Neural progenitor cell (in vitro differentiated cells): ENCODE results near the gene FOXJ1. TPM values are rescaled to one million over a fixed set of nuclear protein-coding genes. Genes with fewer than 3 reads are reported as not detected.
A peak's percentile ranks its signal among the peaks of the same experiment; 100 is the strongest.

Source experiments
- DNase-seq: peaks from one replicate; pipeline ENCODE4 v3.0.0-alpha.2; 2016; ENCODE audit warnings: low spot score
- H2AFZ ChIP-seq: fragments of 200-600 bp; sonication (generic); replicated peaks from 2 replicates; pipeline ENCODE4 v1.6.1; 2016; ENCODE audit warnings: antibody characterized with exemption
- H3F3A ChIP-seq: fragments of 200-600 bp; sonication (generic); 2 replicates; pipeline ENCODE4 v1.6.1; 2016; ENCODE audit warnings: antibody characterized with exemption, low read depth
- H3K27ac ChIP-seq: fragments of 200-600 bp; sonication (generic); 2 replicates; pipeline ENCODE4 v1.5.1; 2016; ENCODE audit warnings: mild to moderate bottlenecking
- H3K27me3 ChIP-seq: fragments of 200-600 bp; sonication (generic); 2 replicates; pipeline ENCODE4 v1.6.1; 2016; ENCODE audit warnings: mild to moderate bottlenecking, moderate library complexity
- H3K36me3 ChIP-seq: fragments of 200-600 bp; sonication (generic); 2 replicates; pipeline ENCODE4 v1.5.1; 2016
- H3K4me1 ChIP-seq: fragments of 200-600 bp; sonication (generic); 2 replicates; pipeline ENCODE4 v1.6.1; 2016; ENCODE audit warnings: mixed run types
- H3K4me2 ChIP-seq: fragments of 200-600 bp; sonication (generic); 2 replicates; pipeline ENCODE4 v1.6.1; 2016
- H3K4me3 ChIP-seq: fragments of 200-600 bp; sonication (generic); 2 replicates; pipeline ENCODE4 v1.5.1; 2016
- H3K79me2 ChIP-seq: fragments of 200-600 bp; sonication (generic); 2 replicates; pipeline ENCODE4 v1.6.1; 2016; ENCODE audit warnings: low read depth
- H3K9ac ChIP-seq: fragments of 200-600 bp; sonication (generic); 2 replicates; pipeline ENCODE4 v1.6.1; 2016
- H3K9me3 ChIP-seq: fragments of 200-600 bp; sonication (generic); 2 replicates; pipeline ENCODE4 v1.5.1; 2016; ENCODE audit warnings: low read depth
- H4K20me1 ChIP-seq: fragments of 200-600 bp; sonication (generic); 2 replicates; pipeline ENCODE4 v1.6.1; 2016; ENCODE audit warnings: low read depth
- H3K27ac Mint-ChIP-seq: 3 replicates; pipeline ENCODE4 v1.8.0; 2021; ENCODE audit warnings: mixed read lengths
- H3K27me3 Mint-ChIP-seq: 2 replicates; pipeline ENCODE4 v1.8.0; 2022; ENCODE audit warnings: low read depth, mild to moderate bottlenecking, inconsistent platforms, moderate library complexity, mixed read lengths; ENCODE audit not compliant: insufficient read depth
- H3K36me3 Mint-ChIP-seq: 3 replicates; pipeline ENCODE4 v1.8.0; 2021; ENCODE audit warnings: mixed read lengths
- H3K4me1 Mint-ChIP-seq: 3 replicates; pipeline ENCODE4 v1.8.0; 2021; ENCODE audit warnings: mixed read lengths
- H3K4me3 Mint-ChIP-seq: 3 replicates; pipeline ENCODE4 v1.8.0; 2021; ENCODE audit warnings: mild to moderate bottlenecking, moderate library complexity, mixed read lengths
- H3K9me3 Mint-ChIP-seq: 3 replicates; pipeline ENCODE4 v1.8.0; 2020; ENCODE audit warnings: mixed read lengths
- CTCF ChIP-seq: fragments of 200-600 bp; sonication (generic); IDR thresholded peaks from 2 replicates; pipeline ENCODE4 v1.5.1; 2017; ENCODE audit warnings: antibody characterized with exemption, mild to moderate bottlenecking
- EZH2 ChIP-seq: fragments of 200-600 bp; sonication (generic); IDR thresholded peaks from 2 replicates; pipeline ENCODE4 v1.6.1; 2017; ENCODE audit warnings: antibody characterized with exemption, mild to moderate bottlenecking, moderate library complexity
- EZH2phosphoT487 ChIP-seq: fragments of 200-600 bp; sonication (generic); IDR thresholded peaks from 2 replicates; pipeline ENCODE4 v1.6.1; 2017; ENCODE audit warnings: antibody characterized with exemption
- total RNA-seq: library from RNA; depleted of rRNA; stranded (reverse); fragments of >200 nt; gene quantifications from 2 replicates; pipeline ENCODE4 v1.2.3, GENCODE V29; 2015; ENCODE audit warnings: low replicate concordance

FOXJ1 gene
- total RNA-seq, 1 donor from 2014 or later = 0.49 TPM

GRCh38 chr17:76150712-76151622 lies 9.9 kb upstream of the FOXJ1 start:
- Mint-ChIP-seq H3K4me1 (peaks cover 7% of the 10 kb centered on the region), H3K27me3 (peaks cover 5% of the 10 kb centered on the region), H3K9me3 (no peaks in the 10 kb centered on the region), H3K4me3 (no peak overlapping the region), H3K27ac (peak overlapping the region; percentile 18), H3K36me3 (peaks cover 4% of the 10 kb centered on the region)
- Histone ChIP-seq H3K9ac (no peak overlapping the region), H3K4me2 (no peak overlapping the region), H3F3A (no peaks in the 10 kb centered on the region), H3K79me2 (no peaks in the 10 kb centered on the region), H3K27ac (no peak overlapping the region), H3K4me1 (peaks cover 14% of the 10 kb centered on the region), H2AFZ (no peak overlapping the region), H3K4me3 (no peak overlapping the region), H3K27me3 (no peaks in the 10 kb centered on the region), H3K9me3 (no peaks in the 10 kb centered on the region), H3K36me3 (no peaks in the 10 kb centered on the region), H4K20me1 (no peaks in the 10 kb centered on the region)
- no peak for DNase-seq
- no peak for TF ChIP-seq CTCF
- TF ChIP-seq EZH2phosphoT487 = no peak
- TF ChIP-seq EZH2 = no peak

GRCh38 chr17:76149214-76149613 lies 8.2 kb upstream of the FOXJ1 start:
- no peaks in the 10 kb centered on the region for H3K9me3 ChIP-seq
- no peak overlapping the region for H3K27ac ChIP-seq
- H3F3A ChIP-seq = no peaks in the 10 kb centered on the region
- DNase-seq = no peak
- no peaks in the 10 kb centered on the region for H3K36me3 ChIP-seq
- no peak overlapping the region for H2AFZ ChIP-seq
- H3K27me3 ChIP-seq = peaks cover 4% of the 10 kb centered on the region
- H4K20me1 ChIP-seq = no peaks in the 10 kb centered on the region
- TF ChIP-seq EZH2phosphoT487 (no peak), EZH2 (no peak), CTCF (no peak)
- H3K4me3 ChIP-seq = no peak overlapping the region
- peaks cover 14% of the 10 kb centered on the region for H3K4me1 ChIP-seq
- H3K9ac ChIP-seq = no peak overlapping the region
- H3K4me2 ChIP-seq = no peak overlapping the region
- no peak overlapping the region for H3K27ac Mint-ChIP-seq
- no peaks in the 10 kb centered on the region for H3K9me3 Mint-ChIP-seq
- peaks cover 5% of the 10 kb centered on the region for H3K27me3 Mint-ChIP-seq
- H3K79me2 ChIP-seq = no peaks in the 10 kb centered on the region
- H3K4me1 Mint-ChIP-seq = peaks cover 17% of the 10 kb centered on the region
- H3K4me3 Mint-ChIP-seq = no peak overlapping the region
- peaks cover 7% of the 10 kb centered on the region for H3K36me3 Mint-ChIP-seq

DNA sequence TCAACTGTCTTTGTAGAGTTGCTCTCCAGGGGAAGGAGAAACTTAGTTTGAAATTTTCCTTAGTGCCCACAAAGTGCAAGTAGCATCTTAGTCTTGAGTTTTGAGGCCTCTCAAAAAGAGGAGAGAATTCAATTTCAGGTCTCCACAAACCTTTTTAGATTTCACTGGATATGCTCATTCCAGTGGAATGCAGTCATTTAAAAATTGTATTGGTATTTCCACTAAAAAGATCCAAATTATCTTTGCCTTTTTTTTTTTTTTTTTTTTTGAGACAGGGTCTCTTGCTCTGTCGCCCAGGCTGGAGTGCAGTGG lies 6.9 kb upstream of the FOXJ1 start:
- Histone ChIP-seq H3K4me1 (peaks cover 3% of the 10 kb centered on the region), H4K20me1 (no peaks in the 10 kb centered on the region), H3K27me3 (peaks cover 10% of the 10 kb centered on the region), H3K9me3 (no peaks in the 10 kb centered on the region), H3K4me3 (no peak overlapping the region), H3K9ac (no peak overlapping the region), H3K27ac (no peak overlapping the region), H3K79me2 (no peaks in the 10 kb centered on the region), H2AFZ (no peak overlapping the region), H3K36me3 (no peaks in the 10 kb centered on the region), H3K4me2 (no peak overlapping the region), H3F3A (no peaks in the 10 kb centered on the region)
- Mint-ChIP-seq H3K27ac (no peak overlapping the region), H3K36me3 (peaks cover 7% of the 10 kb centered on the region), H3K4me1 (peaks cover 25% of the 10 kb centered on the region), H3K4me3 (no peak overlapping the region), H3K9me3 (no peaks in the 10 kb centered on the region), H3K27me3 (peaks cover 7% of the 10 kb centered on the region)
- DNase-seq = no peak
- TF ChIP-seq CTCF (no peak), EZH2phosphoT487 (no peak), EZH2 (no peak)
